ENCODE results near the gene COMT. TPM values are rescaled to one million over a fixed set of nuclear protein-coding genes. Genes with fewer than 3 reads are reported as not detected.

COMT gene
- total and polyA plus RNA-seq, 9 of the 15 experiments (the other 6 are each of a cell fraction or from before 2014, with no cell fraction given) = 12.5 to 351 (median 155) TPM

GRCh38 chr22:19988331-19988808 lies 46.8 kb downstream of the COMT start (continued):
- TF ChIP-seq REST (IDR thresholded peaks at IDR 0.05; ENCODE audit: borderline replicate concordance) (no peak), REST (CRISPR knock-in tag; IDR thresholded peaks at IDR 0.05; ENCODE audit: low read depth) (no peak), YBX1 (IDR thresholded peaks at IDR 0.05) (no peak), ZBTB7A (IDR thresholded peaks at IDR 0.05; ENCODE audit: borderline replicate concordance, control insufficient read depth, low read depth, low read length) (peak; percentile 53; the same call in 1 of the 2 replicates), CUX1 (CRISPR knock-in tag; IDR thresholded peaks at IDR 0.05) (no peak), KDM4B (IDR thresholded peaks at IDR 0.05; ENCODE audit: borderline replicate concordance in 2 of 2, low read depth in 1 of 2) (no peak), NFE2 (IDR thresholded peaks at IDR 0.05; ENCODE audit: low read depth) (no peak), ZNF830 (CRISPR knock-in tag; IDR thresholded peaks at IDR 0.05) (no peak), ZNF263 (CRISPR knock-in tag; IDR thresholded peaks at IDR 0.05; ENCODE audit: borderline replicate concordance) (no peak), FOXM1 (IDR thresholded peaks at IDR 0.05; ENCODE audit: low read depth) (no peak), FOXM1 (CRISPR knock-in tag; IDR thresholded peaks at IDR 0.05; ENCODE audit: low read depth) (no peak), ARHGAP35 (IDR thresholded peaks at IDR 0.05; ENCODE audit: partially characterized antibody) (no peak), XRCC3 (IDR thresholded peaks at IDR 0.05) (no peak), ZNF79 (CRISPR knock-in tag; IDR thresholded peaks at IDR 0.05; ENCODE audit: low read depth) (no peak), TARDBP (IDR thresholded peaks at IDR 0.05) (no peak), ZNF586 (CRISPR knock-in tag; conservative IDR thresholded peaks at IDR 0.05) (no peak), RHOXF2B (CRISPR knock-in tag; conservative IDR thresholded peaks at IDR 0.05) (no peak), ZNF75A (CRISPR knock-in tag; IDR thresholded peaks at IDR 0.05) (no peak), NFATC3 (IDR thresholded peaks at IDR 0.05) (no peak)
